HFF-Myc (cell line): Measurements from ENCODE around the gene TMPRSS7.

Source experiments
- DNase-seq: peaks from one replicate; pipeline ENCODE4 v3.0.0-alpha.2; 2011; ENCODE audit warnings: low read depth; ENCODE audit errors: extremely low read depth
- H3K4me3 ChIP-seq: replicated peaks from 2 replicates; pipeline ENCODE4 v1.5.1; 2011; ENCODE audit warnings: low read depth, mild to moderate bottlenecking, control low read depth, low read length
- CTCF ChIP-seq: IDR thresholded peaks from 2 replicates; pipeline ENCODE4 v1.5.1; 2012; ENCODE audit warnings: mild to moderate bottlenecking, low read depth, low read length, control low read depth; ENCODE audit errors: missing control alignments

The TMPRSS7 gene

GRCh38 chr3:112041321-112041720 lies 6.8 kb downstream of the TMPRSS7 start:
- no peak overlapping the region for H3K4me3 ChIP-seq
- TF ChIP-seq CTCF, result no peak
- DNase-seq, result no peak

DNA sequence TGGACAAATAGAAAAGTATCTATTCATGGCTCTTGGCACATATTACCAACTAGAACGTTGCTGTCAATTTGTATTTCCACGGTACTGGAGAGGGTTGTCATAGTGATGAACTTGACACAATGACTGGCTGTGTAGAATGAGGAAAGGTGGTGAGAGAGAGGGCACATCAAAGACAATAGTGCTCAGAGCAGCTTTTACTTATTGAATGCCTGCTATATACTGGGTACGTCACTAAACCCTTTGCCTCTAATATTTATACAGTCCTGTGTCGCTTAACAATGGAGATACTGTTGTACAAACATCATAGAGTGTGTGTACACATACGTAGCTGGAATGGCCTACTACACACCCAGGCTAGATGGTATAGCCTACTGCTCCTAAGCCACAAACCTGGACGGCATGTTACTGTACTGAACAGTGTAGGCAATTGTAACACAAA lies 8.3 kb downstream of the TMPRSS7 start:
- no peak for DNase-seq
- no peak overlapping the region for H3K4me3 ChIP-seq
- TF ChIP-seq CTCF, result no peak

- DNase-seq, result peak; percentile 39
- no peak overlapping the region for H3K4me3 ChIP-seq
- TF ChIP-seq CTCF, result peak; percentile 88
Measured at GRCh38 chr3:112043621-112044201, 9.2 kb downstream of the TMPRSS7 start.

DNA sequence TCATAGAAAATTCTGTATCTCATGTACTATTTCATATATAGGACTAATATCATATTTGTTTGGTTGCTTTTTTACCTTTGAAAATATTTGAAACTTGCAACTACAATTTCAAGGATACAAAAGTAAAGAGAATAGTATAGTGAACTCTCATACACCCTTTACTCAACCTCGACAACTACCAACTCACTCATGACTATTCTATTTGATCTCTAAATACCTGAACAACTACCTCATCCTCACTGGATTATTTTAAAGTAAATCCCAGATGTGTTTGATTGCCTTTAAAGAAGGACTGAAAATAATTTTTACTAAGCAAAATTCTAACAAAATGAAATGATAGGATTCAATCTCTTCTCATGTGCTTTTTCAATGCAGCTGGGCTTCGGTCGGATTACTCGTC lies 12.1 kb downstream of the TMPRSS7 start:
- DNase-seq, result no peak
- no peak overlapping the region for H3K4me3 ChIP-seq
- no peak for TF ChIP-seq CTCF

- H3K4me3 ChIP-seq, result no peak overlapping the region
- DNase-seq, result no peak
- no peak for TF ChIP-seq CTCF
Measured at GRCh38 chr3:112047264-112047663, 12.7 kb downstream of the TMPRSS7 start.

- no peak for DNase-seq
- TF ChIP-seq CTCF, result no peak
- H3K4me3 ChIP-seq, result no peak overlapping the region
Measured at GRCh38 chr3:112048911-112049310, 14.4 kb downstream of the TMPRSS7 start.

DNA sequence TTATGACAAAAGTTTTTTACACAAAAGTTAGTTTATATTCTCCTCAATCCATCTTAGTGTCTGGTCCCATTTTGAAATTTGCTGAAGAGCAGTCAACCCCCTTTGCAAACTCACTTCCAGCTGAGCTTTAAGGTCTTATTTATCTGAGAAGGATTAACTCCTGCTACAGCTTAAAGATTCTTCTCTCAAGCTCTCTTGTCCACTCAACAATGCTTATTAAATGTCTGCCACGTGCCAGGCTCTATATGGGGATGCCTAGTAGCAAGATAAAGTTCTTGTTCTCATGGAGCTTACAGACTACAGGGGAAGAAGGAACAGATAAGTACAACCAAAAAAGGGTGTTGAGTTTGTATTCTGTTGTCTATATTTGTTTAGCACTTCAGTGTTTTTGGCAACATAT lies 18.7 kb downstream of the TMPRSS7 start:
- TF ChIP-seq CTCF, result no peak
- H3K4me3 ChIP-seq, result no peak overlapping the region
- DNase-seq, result no peak
